HepG2 (cell line): Measurements from ENCODE around the gene RHBDF2. TPM values are rescaled to one million over a fixed set of nuclear protein-coding genes. Genes with fewer than 3 reads are reported as not detected.
A peak's percentile ranks its signal among the peaks of the same experiment; 100 is the strongest.

Experiments
- AKAP8 ChIP-seq: sonication (generic); formaldehyde crosslinking; IDR thresholded peaks from 2 replicates; pipeline ENCODE4 v1.5.1; 2020; ENCODE audit warnings: mild to moderate bottlenecking, missing genetic modification reagents
- CEBPG ChIP-seq: IDR thresholded peaks from 2 replicates; pipeline ENCODE4 v1.6.1; 2016
- FIP1L1 ChIP-seq: fragments of 200-400 bp; formaldehyde crosslinking; IDR thresholded peaks from 2 replicates; pipeline ENCODE4 v1.6.1; 2018; ENCODE audit warnings: low read depth, mild to moderate bottlenecking, low read length, moderate library complexity, borderline replicate concordance; ENCODE audit not compliant: insufficient read depth
- GLI4 ChIP-seq: sonication (generic); formaldehyde crosslinking; IDR thresholded peaks from 2 replicates; pipeline ENCODE4 v1.5.1; 2020; ENCODE audit warnings: missing genetic modification reagents, mild to moderate bottlenecking, moderate library complexity, borderline replicate concordance
- HNF4G ChIP-seq, 2 experiments: sonication (generic) in 1 of 2; formaldehyde crosslinking in 1 of 2; IDR thresholded peaks; 2 replicates each; pipeline versions ENCODE4 v1.4.0 to v1.6.1; 2011 to 2020; ENCODE audit warnings: borderline replicate concordance in 2 of 2, low read depth in 2 of 2, mild to moderate bottlenecking in 2 of 2, low read length in 1 of 2, missing genetic modification reagents in 1 of 2, moderate library complexity in 1 of 2
- IRF2 ChIP-seq: IDR thresholded peaks from 2 replicates; pipeline ENCODE4 v1.6.1; 2018; ENCODE audit warnings: missing genetic modification reagents, missing compliant biosample characterization
- KDM6A ChIP-seq: IDR thresholded peaks from 2 replicates; pipeline ENCODE4 v1.6.1; 2016; ENCODE audit warnings: low read depth
- MYC ChIP-seq: sonication (generic); formaldehyde crosslinking; IDR thresholded peaks from 2 replicates; pipeline ENCODE4 v1.9.0; 2021; ENCODE audit warnings: missing genetic modification reagents, borderline replicate concordance
- NFKB2 ChIP-seq: sonication (generic); formaldehyde crosslinking; IDR thresholded peaks from 2 replicates; pipeline ENCODE4 v1.4.0; 2020; ENCODE audit warnings: missing genetic modification reagents, borderline replicate concordance
- PHF20 ChIP-seq: sonication (generic); formaldehyde crosslinking; IDR thresholded peaks from 2 replicates; pipeline ENCODE4 v1.5.0; 2020; ENCODE audit warnings: mild to moderate bottlenecking, missing genetic modification reagents
- RAD21 ChIP-seq: fragments of 450-650 bp; formaldehyde crosslinking; IDR thresholded peaks from 2 replicates; pipeline ENCODE4 v1.5.0; 2020; ENCODE audit warnings: mild to moderate bottlenecking
- RARG ChIP-seq: sonication (generic); formaldehyde crosslinking; IDR thresholded peaks from 2 replicates; pipeline ENCODE4 v1.4.0; 2020; ENCODE audit warnings: low read depth, mild to moderate bottlenecking, missing genetic modification reagents
- SALL1 ChIP-seq: sonication (generic); formaldehyde crosslinking; IDR thresholded peaks from 2 replicates; pipeline ENCODE4 v1.8.0; 2022; ENCODE audit warnings: mild to moderate bottlenecking, missing genetic modification reagents
- TAF1 ChIP-seq: sonication (generic); formaldehyde crosslinking; IDR thresholded peaks from 2 replicates; pipeline ENCODE4 v1.4.0; 2020; ENCODE audit warnings: missing genetic modification reagents
- ZNF224 ChIP-seq: sonication (generic); formaldehyde crosslinking; IDR thresholded peaks from 2 replicates; pipeline ENCODE4 v1.5.0; 2020; ENCODE audit warnings: mild to moderate bottlenecking, missing genetic modification reagents
- ZNF263 ChIP-seq: sonication (generic); formaldehyde crosslinking; IDR thresholded peaks from 2 replicates; pipeline ENCODE4 v1.4.0; 2020; ENCODE audit warnings: missing genetic modification reagents
- ZNF282 ChIP-seq: fragments of 450-650 bp; IDR thresholded peaks from 2 replicates; pipeline ENCODE4 v1.6.1; 2018; ENCODE audit not compliant: partially characterized antibody
- ZNF556 ChIP-seq: sonication (generic); formaldehyde crosslinking; IDR thresholded peaks from 2 replicates; pipeline ENCODE4 v1.4.0; 2020; ENCODE audit warnings: mild to moderate bottlenecking, missing genetic modification reagents, borderline replicate concordance
- ZNF570 ChIP-seq: sonication (generic); formaldehyde crosslinking; IDR thresholded peaks from 2 replicates; pipeline ENCODE4 v1.4.0; 2020; ENCODE audit warnings: mild to moderate bottlenecking, missing genetic modification reagents, borderline replicate concordance
- ZNF605 ChIP-seq: sonication (generic); formaldehyde crosslinking; IDR thresholded peaks from 2 replicates; pipeline ENCODE4 v1.8.0; 2022; ENCODE audit warnings: mild to moderate bottlenecking, missing genetic modification reagents
- ZNF768 ChIP-seq: sonication (generic); formaldehyde crosslinking; IDR thresholded peaks from 2 replicates; pipeline ENCODE4 v1.4.0; 2020; ENCODE audit warnings: missing genetic modification reagents
- polyA plus RNA-seq, 8 experiments: library from polyadenylated mRNA; depleted of rRNA in 3 of 8; stranded (reverse) in 7 of 8; unstranded in 1 of 8; fragments of >200 nt; fragmentation: Illumina TruSeq in 4 of 8; extraction: Trizol in 4 of 8; gene quantifications; 2 replicates each; pipeline versions ENCODE4 v1.2.1 to v1.2.3, GENCODE V29; 2011 to 2016; ENCODE audit warnings: low read depth in 4 of 8, missing spikeins in 1 of 8, mixed read lengths in 1 of 8; ENCODE audit not compliant: insufficient read depth in 1 of 8
- total RNA-seq, 5 experiments: library from RNA; depleted of rRNA; stranded (reverse); fragments of >200 nt; fragmentation: Illumina TruSeq; extraction: Trizol; gene quantifications; 2 replicates each; pipeline ENCODE4 v1.2.3, GENCODE V29; 2016; ENCODE audit warnings: low read depth in 1 of 5
- TF ChIP-seq, protein P1 (sequence below): sonication (generic); formaldehyde crosslinking; IDR thresholded peaks from 2 replicates; pipeline ENCODE4 v1.4.0; 2020; ENCODE audit warnings: missing genetic modification reagents
- TF ChIP-seq, protein P2 (sequence below): sonication (generic); formaldehyde crosslinking; IDR thresholded peaks from 2 replicates; pipeline ENCODE4 v1.4.0; 2020; ENCODE audit warnings: missing genetic modification reagents

Gene RHBDF2
- total and polyA plus RNA-seq, 2 of the 13 experiments (the other 11 are each of a cell fraction or from before 2014, with no cell fraction given): 7.8 to 24.2 TPM

DNA sequence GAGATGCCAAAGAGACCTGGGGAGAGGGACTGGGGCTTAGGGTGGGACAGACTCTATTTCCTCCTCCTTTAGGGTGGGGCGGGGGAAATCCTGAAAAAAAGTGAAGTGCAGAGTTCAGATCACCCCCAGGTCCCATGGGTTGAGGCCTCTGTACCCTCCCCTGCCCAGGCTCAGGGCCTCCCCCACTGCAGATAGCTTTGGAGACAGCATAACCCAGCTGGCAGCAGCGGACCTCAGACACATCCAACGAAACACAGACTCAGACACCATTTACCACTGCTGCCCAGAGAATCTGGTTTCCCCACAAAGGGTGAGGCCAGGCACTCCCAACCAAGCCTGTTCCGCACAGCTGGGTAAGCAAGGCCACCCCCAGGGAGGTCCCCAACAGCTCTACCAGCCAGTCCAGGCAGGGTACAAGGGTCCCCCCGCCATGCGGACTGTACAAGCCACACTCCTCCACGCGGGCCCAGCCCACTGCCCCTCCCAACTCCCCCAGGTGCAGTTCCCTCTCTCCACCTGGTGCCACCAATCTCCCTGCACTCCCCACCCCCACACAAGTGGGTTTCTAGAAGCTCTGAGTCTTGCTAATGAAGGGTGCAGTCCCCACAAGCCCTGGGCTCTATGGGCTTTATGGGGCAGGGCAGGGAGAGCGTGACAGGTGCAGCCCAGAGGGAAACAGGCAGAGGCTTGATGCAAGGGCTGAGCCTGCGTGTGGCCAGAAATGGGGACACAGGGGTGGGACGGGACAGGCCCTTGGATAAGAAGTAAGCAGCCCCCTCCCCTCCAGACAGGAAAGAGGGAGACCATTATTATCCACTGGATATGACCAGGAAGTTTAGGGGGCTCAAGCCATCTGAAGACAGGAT, 8.9 kb downstream of the RHBDF2 start (continued):
- TF ChIP-seq, protein P1, sequence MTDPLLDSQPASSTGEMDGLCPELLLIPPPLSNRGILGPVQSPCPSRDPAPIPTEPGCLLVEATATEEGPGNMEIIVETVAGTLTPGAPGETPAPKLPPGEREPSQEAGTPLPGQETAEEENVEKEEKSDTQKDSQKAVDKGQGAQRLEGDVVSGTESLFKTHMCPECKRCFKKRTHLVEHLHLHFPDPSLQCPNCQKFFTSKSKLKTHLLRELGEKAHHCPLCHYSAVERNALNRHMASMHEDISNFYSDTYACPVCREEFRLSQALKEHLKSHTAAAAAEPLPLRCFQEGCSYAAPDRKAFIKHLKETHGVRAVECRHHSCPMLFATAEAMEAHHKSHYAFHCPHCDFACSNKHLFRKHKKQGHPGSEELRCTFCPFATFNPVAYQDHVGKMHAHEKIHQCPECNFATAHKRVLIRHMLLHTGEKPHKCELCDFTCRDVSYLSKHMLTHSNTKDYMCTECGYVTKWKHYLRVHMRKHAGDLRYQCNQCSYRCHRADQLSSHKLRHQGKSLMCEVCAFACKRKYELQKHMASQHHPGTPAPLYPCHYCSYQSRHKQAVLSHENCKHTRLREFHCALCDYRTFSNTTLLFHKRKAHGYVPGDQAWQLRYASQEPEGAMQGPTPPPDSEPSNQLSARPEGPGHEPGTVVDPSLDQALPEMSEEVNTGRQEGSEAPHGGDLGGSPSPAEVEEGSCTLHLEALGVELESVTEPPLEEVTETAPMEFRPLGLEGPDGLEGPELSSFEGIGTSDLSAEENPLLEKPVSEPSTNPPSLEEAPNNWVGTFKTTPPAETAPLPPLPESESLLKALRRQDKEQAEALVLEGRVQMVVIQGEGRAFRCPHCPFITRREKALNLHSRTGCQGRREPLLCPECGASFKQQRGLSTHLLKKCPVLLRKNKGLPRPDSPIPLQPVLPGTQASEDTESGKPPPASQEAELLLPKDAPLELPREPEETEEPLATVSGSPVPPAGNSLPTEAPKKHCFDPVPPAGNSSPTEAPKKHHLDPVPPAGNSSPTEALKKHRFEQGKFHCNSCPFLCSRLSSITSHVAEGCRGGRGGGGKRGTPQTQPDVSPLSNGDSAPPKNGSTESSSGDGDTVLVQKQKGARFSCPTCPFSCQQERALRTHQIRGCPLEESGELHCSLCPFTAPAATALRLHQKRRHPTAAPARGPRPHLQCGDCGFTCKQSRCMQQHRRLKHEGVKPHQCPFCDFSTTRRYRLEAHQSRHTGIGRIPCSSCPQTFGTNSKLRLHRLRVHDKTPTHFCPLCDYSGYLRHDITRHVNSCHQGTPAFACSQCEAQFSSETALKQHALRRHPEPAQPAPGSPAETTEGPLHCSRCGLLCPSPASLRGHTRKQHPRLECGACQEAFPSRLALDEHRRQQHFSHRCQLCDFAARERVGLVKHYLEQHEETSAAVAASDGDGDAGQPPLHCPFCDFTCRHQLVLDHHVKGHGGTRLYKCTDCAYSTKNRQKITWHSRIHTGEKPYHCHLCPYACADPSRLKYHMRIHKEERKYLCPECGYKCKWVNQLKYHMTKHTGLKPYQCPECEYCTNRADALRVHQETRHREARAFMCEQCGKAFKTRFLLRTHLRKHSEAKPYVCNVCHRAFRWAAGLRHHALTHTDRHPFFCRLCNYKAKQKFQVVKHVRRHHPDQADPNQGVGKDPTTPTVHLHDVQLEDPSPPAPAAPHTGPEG (CRISPR knock-in tag): peak; percentile 33; the same call in 1 of the 2 replicates
- TF ChIP-seq ZNF570 (CRISPR knock-in tag) (no peak), ZNF556 (CRISPR knock-in tag) (peak; percentile 60; the same call in 1 of the 2 replicates), RARG (CRISPR knock-in tag) (no peak), CEBPG (CRISPR knock-in tag) (no peak), TAF1 (CRISPR knock-in tag) (0 out of 2 replicates have a peak, but pooled peaks have one; percentile 22), MYC (CRISPR knock-in tag) (0 out of 2 replicates have a peak, but pooled peaks have one; percentile 36), NFKB2 (peak; percentile 65; the same call in 1 of the 2 replicates), HNF4G (IDR thresholded peaks at IDR 0.05; ENCODE audit: borderline replicate concordance, low read depth, low read length) (0 out of 2 replicates have a peak, but pooled peaks have one; percentile 11), HNF4G (CRISPR knock-in tag; IDR thresholded peaks at IDR 0.05; ENCODE audit: borderline replicate concordance, low read depth) (no peak), ZNF282 (no peak), GLI4 (CRISPR knock-in tag) (no peak), ZNF768 (CRISPR knock-in tag) (0 out of 2 replicates have a peak, but pooled peaks have one; percentile 9), KDM6A (CRISPR knock-in tag) (no peak), ZNF224 (CRISPR knock-in tag) (no peak), AKAP8 (peak; percentile 73; the same call in 1 of the 2 replicates), SALL1 (CRISPR knock-in tag) (peak; percentile 24), ZNF263 (no peak), RAD21 (CRISPR knock-in tag) (0 out of 2 replicates have a peak, but pooled peaks have one; percentile 5), ZNF605 (peak; percentile 60; the same call in 1 of the 2 replicates), IRF2 (no peak), FIP1L1 (no peak), PHF20 (no peak)
- TF ChIP-seq, protein P2, sequence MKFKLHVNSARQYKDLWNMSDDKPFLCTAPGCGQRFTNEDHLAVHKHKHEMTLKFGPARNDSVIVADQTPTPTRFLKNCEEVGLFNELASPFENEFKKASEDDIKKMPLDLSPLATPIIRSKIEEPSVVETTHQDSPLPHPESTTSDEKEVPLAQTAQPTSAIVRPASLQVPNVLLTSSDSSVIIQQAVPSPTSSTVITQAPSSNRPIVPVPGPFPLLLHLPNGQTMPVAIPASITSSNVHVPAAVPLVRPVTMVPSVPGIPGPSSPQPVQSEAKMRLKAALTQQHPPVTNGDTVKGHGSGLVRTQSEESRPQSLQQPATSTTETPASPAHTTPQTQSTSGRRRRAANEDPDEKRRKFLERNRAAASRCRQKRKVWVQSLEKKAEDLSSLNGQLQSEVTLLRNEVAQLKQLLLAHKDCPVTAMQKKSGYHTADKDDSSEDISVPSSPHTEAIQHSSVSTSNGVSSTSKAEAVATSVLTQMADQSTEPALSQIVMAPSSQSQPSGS (CRISPR knock-in tag): no peak
